ENCODE data around the gene FGFR2.

Gene FGFR2

GRCh38 chr10:121540732-121541395 lies 57.4 kb downstream of the FGFR2 start:
- no peaks in the 10 kb centered on the region for H3K27me3 ChIP-seq (ENCODE audit: control insufficient read depth in 2 of 2, insufficient read depth in 2 of 2, low read length in 2 of 2)
- no peaks in the 10 kb centered on the region for H3K9me3 ChIP-seq (ENCODE audit: control insufficient read depth in 2 of 2, low read length in 2 of 2)
- H3K4me3 ChIP-seq (ENCODE audit: low read length in 2 of 2) = no peak overlapping the region
- no peak overlapping the region for H3K9ac ChIP-seq (ENCODE audit: low read depth in 1 of 2, low read length in 2 of 2)
- peaks cover 6 to 8% of the 10 kb centered on the region in 2 donors for H3K36me3 ChIP-seq (ENCODE audit: control insufficient read depth in 2 of 2, insufficient read depth in 2 of 2, low read length in 2 of 2)
- no peak overlapping the region for H3K27ac ChIP-seq (ENCODE audit: low read depth in 2 of 2, low read length in 2 of 2)
- H3K4me1 ChIP-seq (ENCODE audit: control insufficient read depth in 2 of 2, insufficient read depth in 2 of 2, low read length in 2 of 2) = no peaks in the 10 kb centered on the region

GRCh38 chr10:121539786-121540185 lies 58.5 kb downstream of the FGFR2 start:
- Histone ChIP-seq H3K9ac (ENCODE audit: low read depth in 1 of 2, low read length in 2 of 2) (no peak overlapping the region), H3K9me3 (ENCODE audit: control insufficient read depth in 2 of 2, low read length in 2 of 2) (no peaks in the 10 kb centered on the region), H3K36me3 (ENCODE audit: control insufficient read depth in 2 of 2, insufficient read depth in 2 of 2, low read length in 2 of 2) (peaks cover 4 to 10% of the 10 kb centered on the region in 2 donors), H3K27me3 (ENCODE audit: control insufficient read depth in 2 of 2, insufficient read depth in 2 of 2, low read length in 2 of 2) (no peaks in the 10 kb centered on the region), H3K4me3 (ENCODE audit: low read length in 2 of 2) (no peak overlapping the region), H3K4me1 (ENCODE audit: control insufficient read depth in 2 of 2, insufficient read depth in 2 of 2, low read length in 2 of 2) (no peaks in the 10 kb centered on the region), H3K27ac (ENCODE audit: low read depth in 2 of 2, low read length in 2 of 2) (no peak overlapping the region)

GRCh38 chr10:121536310-121536913 lies 61.8 kb downstream of the FGFR2 start:
- Histone ChIP-seq H3K9me3 (ENCODE audit: control insufficient read depth in 2 of 2, low read length in 2 of 2) (no peaks in the 10 kb centered on the region), H3K9ac (ENCODE audit: low read depth in 1 of 2, low read length in 2 of 2) (no peak overlapping the region), H3K36me3 (ENCODE audit: control insufficient read depth in 2 of 2, insufficient read depth in 2 of 2, low read length in 2 of 2) (peaks cover 0 to 10% of the 10 kb centered on the region in 2 donors), H3K4me1 (ENCODE audit: control insufficient read depth in 2 of 2, insufficient read depth in 2 of 2, low read length in 2 of 2) (no peaks in the 10 kb centered on the region), H3K4me3 (ENCODE audit: low read length in 2 of 2) (no peak overlapping the region), H3K27me3 (ENCODE audit: control insufficient read depth in 2 of 2, insufficient read depth in 2 of 2, low read length in 2 of 2) (no peaks in the 10 kb centered on the region), H3K27ac (ENCODE audit: low read depth in 2 of 2, low read length in 2 of 2) (no peak overlapping the region)

GRCh38 chr10:121535381-121535780 lies 62.9 kb downstream of the FGFR2 start:
- no peaks in the 10 kb centered on the region for H3K4me1 ChIP-seq (ENCODE audit: control insufficient read depth in 2 of 2, insufficient read depth in 2 of 2, low read length in 2 of 2)
- no peaks in the 10 kb centered on the region for H3K27me3 ChIP-seq (ENCODE audit: control insufficient read depth in 2 of 2, insufficient read depth in 2 of 2, low read length in 2 of 2)
- H3K9ac ChIP-seq (ENCODE audit: low read depth in 1 of 2, low read length in 2 of 2) = no peak overlapping the region
- no peaks in the 10 kb centered on the region for H3K9me3 ChIP-seq (ENCODE audit: control insufficient read depth in 2 of 2, low read length in 2 of 2)
- no peak overlapping the region for H3K4me3 ChIP-seq (ENCODE audit: low read length in 2 of 2)
- no peak overlapping the region for H3K27ac ChIP-seq (ENCODE audit: low read depth in 2 of 2, low read length in 2 of 2)
- H3K36me3 ChIP-seq (ENCODE audit: control insufficient read depth in 2 of 2, insufficient read depth in 2 of 2, low read length in 2 of 2) = peaks cover 0 to 10% of the 10 kb centered on the region in 2 donors

GRCh38 chr10:121532292-121532864 lies 65.9 kb downstream of the FGFR2 start:
- Histone ChIP-seq H3K9ac (ENCODE audit: low read depth in 1 of 2, low read length in 2 of 2) (no peak overlapping the region), H3K27ac (ENCODE audit: low read depth in 2 of 2, low read length in 2 of 2) (no peak overlapping the region)

GRCh38 chr10:121531830-121532178 lies 66.4 kb downstream of the FGFR2 start:
- H3K36me3 ChIP-seq (ENCODE audit: control insufficient read depth in 2 of 2, insufficient read depth in 2 of 2, low read length in 2 of 2) = peaks cover 0 to 2% of the 10 kb centered on the region in 2 donors
- H3K9me3 ChIP-seq (ENCODE audit: control insufficient read depth in 2 of 2, low read length in 2 of 2) = no peaks in the 10 kb centered on the region
- H3K4me1 ChIP-seq (ENCODE audit: control insufficient read depth in 2 of 2, insufficient read depth in 2 of 2, low read length in 2 of 2) = no peaks in the 10 kb centered on the region
- no peak overlapping the region for H3K27ac ChIP-seq (ENCODE audit: low read depth in 2 of 2, low read length in 2 of 2)
- no peak overlapping the region for H3K4me3 ChIP-seq (ENCODE audit: low read length in 2 of 2)
- H3K27me3 ChIP-seq (ENCODE audit: control insufficient read depth in 2 of 2, insufficient read depth in 2 of 2, low read length in 2 of 2) = no peaks in the 10 kb centered on the region
- H3K9ac ChIP-seq (ENCODE audit: low read depth in 1 of 2, low read length in 2 of 2) = no peak overlapping the region

More at GRCh38 chr10:121532292-121532864, 65.9 kb downstream of the FGFR2 start:
- Histone ChIP-seq H3K4me1 (ENCODE audit: control insufficient read depth in 2 of 2, insufficient read depth in 2 of 2, low read length in 2 of 2) (no peaks in the 10 kb centered on the region), H3K4me3 (ENCODE audit: low read length in 2 of 2) (no peak overlapping the region), H3K36me3 (ENCODE audit: control insufficient read depth in 2 of 2, insufficient read depth in 2 of 2, low read length in 2 of 2) (peaks cover 0 to 3% of the 10 kb centered on the region in 2 donors), H3K27me3 (ENCODE audit: control insufficient read depth in 2 of 2, insufficient read depth in 2 of 2, low read length in 2 of 2) (no peaks in the 10 kb centered on the region), H3K9me3 (ENCODE audit: control insufficient read depth in 2 of 2, low read length in 2 of 2) (no peaks in the 10 kb centered on the region)

GRCh38 chr10:121531076-121531829 lies 67.0 kb downstream of the FGFR2 start:
- H3K4me3 ChIP-seq (ENCODE audit: low read length in 2 of 2) = no peak overlapping the region
- H3K9ac ChIP-seq (ENCODE audit: low read depth in 1 of 2, low read length in 2 of 2) = no peak overlapping the region
- H3K4me1 ChIP-seq (ENCODE audit: control insufficient read depth in 2 of 2, insufficient read depth in 2 of 2, low read length in 2 of 2) = no peaks in the 10 kb centered on the region
- H3K9me3 ChIP-seq (ENCODE audit: control insufficient read depth in 2 of 2, low read length in 2 of 2) = no peaks in the 10 kb centered on the region
- H3K27ac ChIP-seq (ENCODE audit: low read depth in 2 of 2, low read length in 2 of 2) = no peak overlapping the region
- H3K27me3 ChIP-seq (ENCODE audit: control insufficient read depth in 2 of 2, insufficient read depth in 2 of 2, low read length in 2 of 2) = no peaks in the 10 kb centered on the region
- H3K36me3 ChIP-seq (ENCODE audit: control insufficient read depth in 2 of 2, insufficient read depth in 2 of 2, low read length in 2 of 2) = peaks cover 0 to 2% of the 10 kb centered on the region in 2 donors

- H3K36me3 ChIP-seq (ENCODE audit: control insufficient read depth in 2 of 2, insufficient read depth in 2 of 2, low read length in 2 of 2) = peaks cover 0 to 2% of the 10 kb centered on the region in 2 donors
- H3K9ac ChIP-seq (ENCODE audit: low read depth in 1 of 2, low read length in 2 of 2) = no peak overlapping the region
- peaks cover 0 to 2% of the 10 kb centered on the region in 2 donors for H3K4me1 ChIP-seq (ENCODE audit: control insufficient read depth in 2 of 2, insufficient read depth in 2 of 2, low read length in 2 of 2)
- no peak overlapping the region for H3K4me3 ChIP-seq (ENCODE audit: low read length in 2 of 2)
- H3K27me3 ChIP-seq (ENCODE audit: control insufficient read depth in 2 of 2, insufficient read depth in 2 of 2, low read length in 2 of 2) = no peaks in the 10 kb centered on the region
- no peak overlapping the region for H3K27ac ChIP-seq (ENCODE audit: low read depth in 2 of 2, low read length in 2 of 2)
- H3K9me3 ChIP-seq (ENCODE audit: control insufficient read depth in 2 of 2, low read length in 2 of 2) = no peaks in the 10 kb centered on the region
Measured at GRCh38 chr10:121530481-121531075, 67.7 kb downstream of the FGFR2 start.

- Histone ChIP-seq H3K27ac (ENCODE audit: low read depth in 2 of 2, low read length in 2 of 2) (no peak overlapping the region), H3K9me3 (ENCODE audit: control insufficient read depth in 2 of 2, low read length in 2 of 2) (no peaks in the 10 kb centered on the region), H3K4me3 (ENCODE audit: low read length in 2 of 2) (no peak overlapping the region), H3K9ac (ENCODE audit: low read depth in 1 of 2, low read length in 2 of 2) (no peak overlapping the region), H3K36me3 (ENCODE audit: control insufficient read depth in 2 of 2, insufficient read depth in 2 of 2, low read length in 2 of 2) (no peaks in the 10 kb centered on the region), H3K4me1 (ENCODE audit: control insufficient read depth in 2 of 2, insufficient read depth in 2 of 2, low read length in 2 of 2) (peaks cover 16 to 22% of the 10 kb centered on the region in 2 donors), H3K27me3 (ENCODE audit: control insufficient read depth in 2 of 2, insufficient read depth in 2 of 2, low read length in 2 of 2) (no peaks in the 10 kb centered on the region)
Measured at GRCh38 chr10:121527690-121528089, 70.6 kb downstream of the FGFR2 start.
